SKM-1 treated with dmso at 0.1 percent for 144 hours (cell line): ENCODE results near the gene ZNF536.
"Not testable (repeated sequence)": the region's sequence is repeated elsewhere in the genome, so short reads cannot be mapped to it uniquely, and the experiment has no call there.

Experiments
- DNase-seq: peaks from one replicate; lab custom pipeline; 2025; ENCODE audit not compliant: unreplicated experiment; lab: John Stamatoyannopoulos, UW

ZNF536 gene

GRCh38 chr19:30444686-30445232 is 72.6 kb downstream of the ZNF536 start:
- no peak for DNase-seq

GRCh38 chr19:30445385-30445784 is 73.2 kb downstream of the ZNF536 start:
- no peak for DNase-seq

- not testable (repeated sequence) for DNase-seq
Measured at GRCh38 chr19:30446120-30446519, 73.9 kb downstream of the ZNF536 start.

GRCh38 chr19:30446850-30447552 is 74.8 kb downstream of the ZNF536 start:
- DNase-seq: no peak

GRCh38 chr19:30447553-30447870 is 75.3 kb downstream of the ZNF536 start:
- no peak for DNase-seq

GRCh38 chr19:30448386-30449077 is 76.3 kb downstream of the ZNF536 start:
- DNase-seq: no peak

- no peak for DNase-seq
Measured at GRCh38 chr19:30449078-30449590, 77.0 kb downstream of the ZNF536 start.

- no peak for DNase-seq
Measured at GRCh38 chr19:30449673-30450072, 77.5 kb downstream of the ZNF536 start.

GRCh38 chr19:30450100-30450499 is 77.9 kb downstream of the ZNF536 start:
- no peak for DNase-seq

- DNase-seq: no peak
Measured at GRCh38 chr19:30450835-30451321, 78.7 kb downstream of the ZNF536 start.

- no peak for DNase-seq
Measured at GRCh38 chr19:30452931-30453330, 80.7 kb downstream of the ZNF536 start.

GRCh38 chr19:30453743-30454142 is 81.6 kb downstream of the ZNF536 start:
- no peak for DNase-seq

GRCh38 chr19:30455881-30456280 is 83.7 kb downstream of the ZNF536 start:
- no peak for DNase-seq

GRCh38 chr19:30457484-30457883 is 85.3 kb downstream of the ZNF536 start:
- DNase-seq: no peak

GRCh38 chr19:30459859-30460258 is 87.7 kb downstream of the ZNF536 start:
- DNase-seq: no peak

GRCh38 chr19:30464162-30464561 is 92.0 kb downstream of the ZNF536 start:
- DNase-seq: no peak

GRCh38 chr19:30466598-30466997 is 94.4 kb downstream of the ZNF536 start:
- DNase-seq: not testable (repeated sequence)

GRCh38 chr19:30467239-30467638 is 95.1 kb downstream of the ZNF536 start:
- no peak for DNase-seq

GRCh38 chr19:30469774-30470173 is 97.6 kb downstream of the ZNF536 start:
- DNase-seq: no peak

- DNase-seq: no peak
Measured at GRCh38 chr19:30471441-30471840, 99.3 kb downstream of the ZNF536 start.

- DNase-seq: no peak
Measured at GRCh38 chr19:30473334-30473867, 101.2 kb downstream of the ZNF536 start.

GRCh38 chr19:30476997-30477396 is 104.8 kb downstream of the ZNF536 start:
- DNase-seq: no peak
